GM19467 (cell line): Measurements from ENCODE around the gene FAM240B.

Experiments
- ATAC-seq: cut with Tn5 transposase; IDR thresholded peaks from one replicate; pipeline ENCODE4 v1.9.1; 2021; ENCODE audit warnings: mild to moderate bottlenecking, moderate library complexity; ENCODE audit not compliant: unreplicated experiment

FAM240B gene

DNA sequence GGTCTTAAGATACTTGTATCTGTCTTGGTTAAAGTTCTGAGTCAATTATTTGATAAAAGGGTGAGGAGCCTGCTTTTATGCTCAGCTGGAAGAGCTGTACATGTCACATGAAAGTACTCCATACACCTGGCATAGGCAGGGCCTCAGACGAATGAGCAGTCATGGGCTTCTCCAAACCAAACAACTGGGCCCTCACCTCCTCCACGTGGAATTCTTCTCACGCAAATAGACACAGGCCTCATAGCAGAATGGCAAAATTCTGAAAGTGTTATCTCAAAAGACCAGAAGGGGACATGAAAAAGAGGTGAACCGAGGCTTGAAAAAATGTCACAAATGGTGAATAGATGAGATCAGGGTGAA is 48.6 kb downstream of the FAM240B start:
- no peak for ATAC-seq

DNA sequence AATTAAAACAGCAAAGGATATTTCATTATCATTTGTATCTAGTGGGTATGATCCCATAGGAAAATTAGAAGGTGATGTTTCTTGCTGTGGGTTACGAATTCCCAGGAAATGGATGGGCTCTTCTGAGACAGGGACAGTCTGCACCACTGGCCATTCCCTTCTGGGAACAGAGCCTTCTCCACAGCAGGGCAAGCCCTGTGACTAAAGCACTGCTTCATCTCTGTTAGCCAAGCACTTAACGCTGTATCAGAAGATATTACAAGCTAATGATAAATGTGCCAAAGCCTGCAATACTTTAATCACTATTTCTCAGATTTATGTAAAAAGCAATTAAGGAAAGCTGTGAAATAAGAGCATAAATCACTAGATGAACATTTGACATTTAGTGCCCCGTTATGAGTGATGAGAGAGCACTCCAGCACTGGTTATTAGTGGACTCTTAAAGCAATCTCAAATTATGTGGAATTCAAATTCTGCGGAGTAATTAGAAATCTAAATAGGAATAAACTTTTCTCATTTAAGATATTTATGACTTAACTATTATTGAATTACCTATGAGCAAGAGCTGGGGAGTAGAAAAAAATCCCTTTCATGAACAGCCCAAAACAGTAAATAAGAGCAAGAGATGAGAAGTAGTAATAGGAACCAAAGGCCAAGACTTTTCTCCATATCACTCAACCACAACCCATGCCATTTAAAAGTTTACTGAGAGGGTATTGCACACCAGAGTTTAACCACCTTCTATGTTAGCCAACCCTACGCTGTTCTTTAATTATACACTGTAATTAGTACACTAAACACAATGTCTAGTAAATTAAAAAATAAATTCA is 49.2 kb downstream of the FAM240B start:
- no peak for ATAC-seq

DNA sequence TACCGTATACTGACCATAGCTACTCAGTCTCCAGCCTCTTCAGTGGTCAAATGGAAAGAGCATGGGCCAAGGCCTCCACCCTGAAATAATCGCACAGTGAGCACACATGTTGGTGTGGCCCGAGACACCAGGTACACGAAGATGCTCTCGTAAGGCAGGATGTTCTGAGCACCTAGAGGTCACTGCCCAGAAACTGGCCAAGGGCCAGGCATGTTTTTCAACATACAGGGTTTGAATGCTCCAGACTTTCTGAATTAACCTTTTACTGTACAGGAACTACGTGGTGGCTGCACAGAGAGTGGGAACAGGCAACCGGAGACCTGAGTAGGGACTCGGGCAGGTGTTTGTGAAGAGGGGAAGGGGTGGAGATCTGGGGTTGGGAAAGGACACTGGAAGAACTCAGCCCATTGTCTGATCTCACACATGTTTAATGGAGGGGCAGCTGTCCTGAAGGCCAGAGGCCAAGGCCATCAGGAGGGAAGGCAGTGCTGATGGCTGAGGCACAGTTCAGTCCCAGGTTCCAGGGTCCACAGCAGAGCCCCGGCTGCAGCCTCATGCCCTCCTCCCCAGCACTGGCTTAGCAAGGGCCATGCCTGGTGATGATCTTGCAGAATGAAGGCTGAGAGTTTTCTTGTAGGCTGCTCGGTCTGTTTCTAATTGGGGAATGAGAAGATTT is 51.0 kb downstream of the FAM240B start:
- no peak for ATAC-seq

DNA sequence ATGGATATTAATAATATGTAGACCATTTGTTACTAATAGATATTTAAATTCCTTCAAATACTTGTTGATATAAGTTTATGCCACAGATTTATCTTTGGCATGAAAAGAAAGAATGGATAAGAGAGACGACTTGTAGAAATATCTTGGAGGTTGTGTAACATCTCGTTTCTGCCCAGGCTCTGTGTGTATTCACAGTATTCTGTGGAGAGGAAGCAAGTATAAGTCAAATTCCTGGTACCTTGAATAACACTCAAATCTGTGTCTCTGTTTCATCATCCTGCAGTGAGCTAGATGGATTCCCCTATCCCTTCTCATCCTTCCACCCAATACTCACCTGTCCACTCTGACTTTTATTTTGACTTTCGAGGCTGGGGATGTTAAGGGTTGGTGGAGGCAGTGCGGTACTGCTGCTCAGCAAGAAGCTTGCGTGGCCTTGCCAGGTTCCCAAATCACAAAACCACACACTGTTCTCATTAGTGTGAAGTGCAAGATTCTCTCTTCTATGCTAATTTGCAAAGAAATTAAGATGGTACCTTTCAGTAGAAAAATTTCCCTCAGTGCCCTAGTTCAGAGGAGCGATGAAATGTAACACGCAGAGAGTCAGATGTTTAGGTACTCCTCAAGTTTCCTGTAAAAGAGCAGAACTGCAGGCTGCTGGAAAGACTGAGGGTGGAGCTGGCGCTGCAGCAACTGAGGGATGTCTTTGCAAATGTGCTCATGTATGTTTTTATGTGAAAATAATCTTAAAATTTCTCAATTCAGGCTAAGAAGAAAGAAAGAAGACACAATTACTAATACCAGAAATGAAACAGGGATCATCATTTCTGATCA is 57.0 kb downstream of the FAM240B start:
- ATAC-seq, result no peak

DNA sequence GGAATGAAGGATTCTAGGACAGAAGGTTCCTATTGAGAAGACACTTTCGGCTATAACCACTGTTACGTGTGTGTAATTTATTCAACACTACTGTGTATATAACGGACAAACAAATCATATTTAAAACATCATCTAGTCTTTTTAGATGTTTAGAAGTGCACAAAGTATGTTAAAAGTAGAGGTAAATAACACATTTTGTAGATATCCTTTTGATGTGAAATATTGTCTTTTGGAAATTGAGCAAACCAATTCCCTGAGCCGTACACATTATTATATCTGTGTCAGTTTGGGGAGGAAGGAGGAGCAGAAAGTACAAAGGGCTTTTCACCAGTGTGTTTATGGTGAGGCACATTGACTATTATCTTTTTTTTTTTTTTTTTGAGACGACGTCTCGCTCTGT is 60.4 kb downstream of the FAM240B start:
- no peak for ATAC-seq

DNA sequence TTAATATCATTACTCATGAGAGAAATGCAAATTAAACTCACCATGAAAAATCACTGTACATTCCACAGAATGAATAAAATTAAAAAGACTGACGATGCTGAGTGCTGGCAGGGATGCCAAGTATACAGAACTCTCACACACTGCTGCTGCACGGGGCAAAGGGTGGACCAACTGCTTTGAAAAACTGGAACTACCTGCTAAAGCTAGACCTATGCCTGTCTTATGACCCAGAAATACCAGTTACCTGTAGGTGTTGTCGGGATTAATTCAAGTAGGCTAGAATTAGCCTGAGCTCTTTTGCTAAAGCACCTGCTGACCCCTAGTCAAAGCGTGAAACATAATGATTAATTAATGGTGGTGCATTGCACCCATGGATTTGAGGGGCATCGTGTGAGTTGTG is 63.0 kb downstream of the FAM240B start:
- ATAC-seq, result no peak

DNA sequence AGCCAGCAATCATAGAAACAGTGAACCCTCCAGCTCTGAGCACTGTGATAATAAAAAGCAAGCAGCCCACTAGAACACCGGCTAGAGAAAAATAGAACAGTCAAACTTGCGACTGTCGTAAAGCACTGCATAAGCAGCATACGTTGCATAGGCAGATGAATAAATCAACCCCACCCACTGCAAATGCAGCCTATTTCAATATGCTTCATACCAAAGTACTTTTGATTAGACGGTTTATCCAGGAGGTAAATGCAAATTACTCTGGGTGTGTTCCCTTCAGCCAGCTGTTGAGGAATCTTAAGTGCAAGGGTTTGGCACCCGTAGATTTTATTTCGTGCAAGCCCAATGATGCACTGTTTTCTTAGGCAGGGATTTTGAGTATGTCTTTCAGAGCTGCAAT is 67.4 kb downstream of the FAM240B start:
- no peak for ATAC-seq

DNA sequence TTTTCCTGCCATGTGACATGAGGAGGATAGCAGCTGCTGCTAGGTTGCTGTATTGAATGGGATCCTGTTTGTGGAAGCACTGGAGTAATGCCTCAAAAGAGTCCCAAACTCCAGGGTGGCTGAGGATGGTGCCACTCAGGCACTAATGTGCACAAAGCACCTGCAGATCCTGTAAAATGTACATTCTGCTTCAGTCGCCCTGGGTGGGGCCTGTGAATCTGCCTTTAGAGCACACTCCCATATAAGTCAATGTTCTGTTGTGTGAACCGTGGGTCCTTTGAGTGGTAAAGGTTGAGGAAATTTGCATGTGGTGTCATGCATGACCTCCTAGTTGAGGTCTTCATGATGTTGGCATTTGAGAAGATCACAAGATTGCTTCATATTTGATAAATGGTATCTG is 67.9 kb downstream of the FAM240B start:
- no peak for ATAC-seq

DNA sequence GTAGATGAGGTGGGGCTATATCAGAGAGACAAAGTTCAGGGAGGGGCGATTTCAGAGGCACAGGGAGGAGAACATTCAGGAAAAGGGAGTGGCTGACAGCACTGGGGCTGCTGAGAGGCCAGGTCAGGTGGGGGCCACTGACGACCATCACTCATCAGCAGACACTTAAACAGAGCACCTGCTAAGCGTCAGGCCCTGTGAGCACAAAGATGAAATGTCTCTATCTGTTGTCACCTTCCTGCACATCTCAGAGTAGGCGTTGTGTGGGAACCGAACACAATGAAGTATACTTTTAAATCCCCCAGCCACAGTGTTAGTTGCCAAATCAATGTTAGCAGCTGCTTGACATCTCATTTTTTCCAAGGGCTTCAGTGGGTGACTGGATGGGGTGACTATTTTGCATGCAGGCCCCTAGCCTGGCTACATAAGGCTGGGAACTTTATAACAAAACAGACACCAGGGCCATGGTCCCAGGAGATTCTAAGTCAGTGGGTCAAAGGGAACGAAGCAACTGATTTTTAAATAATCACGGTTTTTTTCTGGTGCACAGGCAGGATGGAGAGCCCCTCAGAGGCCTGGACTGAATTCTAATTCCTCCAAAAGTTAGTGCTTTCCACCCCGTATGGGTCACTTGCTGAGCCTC is 68.4 kb downstream of the FAM240B start:
- ATAC-seq, result no peak

DNA sequence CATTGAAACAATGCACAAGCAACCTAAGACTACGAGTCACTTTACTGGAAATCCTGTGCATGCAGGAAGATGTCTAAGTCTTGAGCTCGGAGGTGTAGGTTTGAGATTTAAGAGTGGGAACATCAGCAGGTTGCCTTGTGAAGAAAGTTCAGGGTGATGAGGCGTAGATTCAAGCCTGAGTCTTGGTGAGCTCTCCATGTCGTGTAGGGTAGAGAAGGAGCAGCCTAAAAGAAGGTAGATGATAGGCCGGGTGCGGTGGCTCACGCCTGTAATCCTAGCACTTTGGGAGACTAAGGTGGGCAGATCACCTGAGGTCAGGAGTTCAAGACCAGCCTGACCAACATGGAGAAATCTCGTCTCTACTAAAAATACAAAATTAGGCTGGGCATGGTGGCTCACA is 69.4 kb downstream of the FAM240B start:
- no peak for ATAC-seq

DNA sequence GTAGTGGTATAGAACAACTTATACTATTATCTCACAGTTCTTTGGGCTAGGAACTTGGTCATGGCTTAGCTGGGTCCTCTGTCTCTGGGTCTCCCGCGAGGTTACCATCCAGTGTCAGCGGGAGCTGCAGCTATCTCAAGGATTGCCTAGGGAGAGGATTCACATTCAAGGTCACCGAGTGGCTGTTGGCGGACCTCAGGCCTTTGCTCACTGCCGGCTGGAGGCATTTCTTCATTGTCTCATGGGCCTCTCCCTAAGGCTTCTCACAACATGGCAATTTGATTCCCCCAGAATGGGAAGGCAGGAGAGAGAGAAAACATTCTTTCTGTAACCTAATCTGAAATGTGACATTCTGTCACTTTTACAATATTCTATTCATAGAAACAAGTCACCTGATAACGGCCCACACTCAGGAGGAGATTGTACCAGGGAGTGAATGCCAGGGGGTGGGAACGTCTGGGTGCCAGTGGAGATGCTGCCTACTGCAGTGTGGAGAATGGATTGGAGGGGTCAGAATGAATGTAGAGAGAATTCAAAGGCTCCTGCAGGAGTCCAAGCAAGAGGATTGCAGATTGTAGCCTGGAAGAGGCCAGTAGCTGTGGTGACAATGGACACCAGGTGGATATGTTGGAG is 70.1 kb downstream of the FAM240B start:
- ATAC-seq, result no peak

DNA sequence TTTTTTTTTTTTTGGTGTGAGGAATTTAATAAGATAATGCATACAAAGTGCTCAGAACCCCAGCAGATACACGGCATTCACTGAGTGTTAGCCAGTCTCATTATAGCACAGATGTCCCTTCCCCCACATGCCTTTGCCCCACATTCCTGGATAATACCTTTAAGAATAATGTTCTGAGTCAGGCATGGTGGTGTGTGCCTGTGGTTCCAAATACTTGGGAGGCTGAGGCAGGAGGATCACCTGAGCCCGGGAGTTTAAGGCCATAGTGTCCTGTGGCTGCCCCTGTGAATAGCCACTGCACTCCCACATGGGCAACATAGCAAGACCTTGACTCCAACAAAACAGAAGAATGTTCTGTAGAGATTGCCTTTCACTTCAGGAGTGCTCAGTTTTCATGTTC is 75.3 kb downstream of the FAM240B start:
- ATAC-seq, result no peak
